WTC11 (cell line): ENCODE data around the gene CENPV.

Experiments used
- E2F1 ChIP-seq: sonication (generic); formaldehyde crosslinking; IDR thresholded peaks from 2 replicates; pipeline ENCODE4 v1.8.0; 2022; ENCODE audit warnings: mild to moderate bottlenecking, missing genetic modification reagents
- GABPB1 ChIP-seq: sonication (generic); formaldehyde crosslinking; IDR thresholded peaks from 2 replicates; pipeline ENCODE4 v1.8.1; 2023; ENCODE audit warnings: mild to moderate bottlenecking, missing genetic modification reagents
- MAX ChIP-seq: sonication (generic); formaldehyde crosslinking; IDR thresholded peaks from 2 replicates; pipeline ENCODE4 v1.8.0; 2022; ENCODE audit warnings: mild to moderate bottlenecking, missing genetic modification reagents
- USF2 ChIP-seq: sonication (generic); formaldehyde crosslinking; IDR thresholded peaks from 2 replicates; pipeline ENCODE4 v1.8.1; 2023; ENCODE audit warnings: mild to moderate bottlenecking, missing genetic modification reagents, moderate library complexity
- ZNF121 ChIP-seq: sonication (generic); formaldehyde crosslinking; IDR thresholded peaks from 2 replicates; pipeline ENCODE4 v1.8.0; 2023; ENCODE audit warnings: missing genetic modification reagents
- ZNF671 ChIP-seq: fragments of 250-450 bp; sonication (Bioruptor Pico); IDR thresholded peaks from 2 replicates; pipeline ENCODE4 v1.8.0; 2021; ENCODE audit warnings: mild to moderate bottlenecking
- ZSCAN18 ChIP-seq: fragments of 250-450 bp; sonication (Bioruptor Pico); IDR thresholded peaks from 2 replicates; pipeline ENCODE4 v2.1.2; 2022; ENCODE audit warnings: mild to moderate bottlenecking, moderate library complexity
- TF ChIP-seq, protein P1 (sequence below): fragments of 200-600 bp; IDR thresholded peaks from 2 replicates; pipeline ENCODE4 v1.8.0; 2022; ENCODE audit warnings: antibody characterized with exemption
- TF ChIP-seq, protein P2 (sequence below): fragments of 250-450 bp; sonication (Bioruptor Pico); IDR thresholded peaks from 2 replicates; pipeline ENCODE4 v1.8.0; 2021; ENCODE audit warnings: mild to moderate bottlenecking

DNA sequence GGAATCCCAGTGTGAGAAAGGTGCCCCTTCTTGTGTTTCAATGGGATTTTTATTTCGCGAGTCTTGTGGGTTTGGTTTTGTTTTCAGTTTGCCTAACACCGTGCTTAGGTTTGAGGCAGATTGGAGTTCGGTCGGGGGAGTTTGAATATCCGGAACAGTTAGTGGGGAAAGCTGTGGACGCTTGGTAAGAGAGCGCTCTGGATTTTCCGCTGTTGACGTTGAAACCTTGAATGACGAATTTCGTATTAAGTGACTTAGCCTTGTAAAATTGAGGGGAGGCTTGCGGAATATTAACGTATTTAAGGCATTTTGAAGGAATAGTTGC is 28.2 kb upstream of the CENPV start:
- TF ChIP-seq, protein P1, sequence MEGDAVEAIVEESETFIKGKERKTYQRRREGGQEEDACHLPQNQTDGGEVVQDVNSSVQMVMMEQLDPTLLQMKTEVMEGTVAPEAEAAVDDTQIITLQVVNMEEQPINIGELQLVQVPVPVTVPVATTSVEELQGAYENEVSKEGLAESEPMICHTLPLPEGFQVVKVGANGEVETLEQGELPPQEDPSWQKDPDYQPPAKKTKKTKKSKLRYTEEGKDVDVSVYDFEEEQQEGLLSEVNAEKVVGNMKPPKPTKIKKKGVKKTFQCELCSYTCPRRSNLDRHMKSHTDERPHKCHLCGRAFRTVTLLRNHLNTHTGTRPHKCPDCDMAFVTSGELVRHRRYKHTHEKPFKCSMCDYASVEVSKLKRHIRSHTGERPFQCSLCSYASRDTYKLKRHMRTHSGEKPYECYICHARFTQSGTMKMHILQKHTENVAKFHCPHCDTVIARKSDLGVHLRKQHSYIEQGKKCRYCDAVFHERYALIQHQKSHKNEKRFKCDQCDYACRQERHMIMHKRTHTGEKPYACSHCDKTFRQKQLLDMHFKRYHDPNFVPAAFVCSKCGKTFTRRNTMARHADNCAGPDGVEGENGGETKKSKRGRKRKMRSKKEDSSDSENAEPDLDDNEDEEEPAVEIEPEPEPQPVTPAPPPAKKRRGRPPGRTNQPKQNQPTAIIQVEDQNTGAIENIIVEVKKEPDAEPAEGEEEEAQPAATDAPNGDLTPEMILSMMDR = no peak
- TF ChIP-seq, protein P2, sequence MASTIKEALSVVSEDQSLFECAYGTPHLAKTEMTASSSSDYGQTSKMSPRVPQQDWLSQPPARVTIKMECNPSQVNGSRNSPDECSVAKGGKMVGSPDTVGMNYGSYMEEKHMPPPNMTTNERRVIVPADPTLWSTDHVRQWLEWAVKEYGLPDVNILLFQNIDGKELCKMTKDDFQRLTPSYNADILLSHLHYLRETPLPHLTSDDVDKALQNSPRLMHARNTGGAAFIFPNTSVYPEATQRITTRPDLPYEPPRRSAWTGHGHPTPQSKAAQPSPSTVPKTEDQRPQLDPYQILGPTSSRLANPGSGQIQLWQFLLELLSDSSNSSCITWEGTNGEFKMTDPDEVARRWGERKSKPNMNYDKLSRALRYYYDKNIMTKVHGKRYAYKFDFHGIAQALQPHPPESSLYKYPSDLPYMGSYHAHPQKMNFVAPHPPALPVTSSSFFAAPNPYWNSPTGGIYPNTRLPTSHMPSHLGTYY (CRISPR knock-in tag) = no peak
- TF ChIP-seq USF2 (no peak), ZNF121 (CRISPR knock-in tag) (no peak), E2F1 (CRISPR knock-in tag) (no peak), ZSCAN18 (CRISPR knock-in tag) (no peak), GABPB1 (CRISPR knock-in tag) (no peak), MAX (CRISPR knock-in tag) (no peak), ZNF671 (no peak)
